Bronchial epithelial cell (primary cell): ENCODE measurements around the gene OLFML2A. TPM values are rescaled to one million over a fixed set of nuclear protein-coding genes. Genes with fewer than 3 reads are reported as not detected.

Experiments used
- DNase-seq: peaks from one replicate; pipeline ENCODE4 v3.0.0-alpha.2; 2010; ENCODE audit warnings: low read depth
- FAIRE-seq: peaks from 2 replicates; lab custom pipeline; 2011; peaks lifted over from hg19 to GRCh38; lab: Jason Lieb, UNC
- H3K27me3 ChIP-seq: 2 replicates; pipeline ENCODE4 v1.5.1; 2011; ENCODE audit warnings: low read length; ENCODE audit not compliant: control insufficient read depth, insufficient read depth
- H3K36me3 ChIP-seq: 2 replicates; pipeline ENCODE4 v1.5.1; 2011; ENCODE audit warnings: low read length; ENCODE audit not compliant: control insufficient read depth, insufficient read depth
- H3K4me3 ChIP-seq: 2 replicates; pipeline ENCODE4 v1.5.1; 2011; ENCODE audit warnings: mild to moderate bottlenecking, low read depth, low read length, control low read depth
- total RNA-seq: library from RNA; depleted of rRNA; stranded (reverse); fragments of >200 nt; gene quantifications from 2 replicates; pipeline ENCODE4 v1.2.1, GENCODE V29; 2014
- TF ChIP-seq, protein P1 (sequence below): IDR thresholded peaks from 2 replicates; pipeline ENCODE4 v1.5.1; 2011; ENCODE audit warnings: mild to moderate bottlenecking, moderate library complexity, low read length, control low read depth, inconsistent platforms; ENCODE audit not compliant: insufficient read depth, severe bottlenecking

OLFML2A gene
- total RNA-seq, 1 donor from 2014 or later: 4.5 TPM

GRCh38 chr9:124854822-124855221, 77.9 kb downstream of the OLFML2A start:
- FAIRE-seq (no peak), DNase-seq (no peak)
- no peak overlapping the region for H3K4me3 ChIP-seq
- H3K36me3 ChIP-seq: peaks cover 24% of the 10 kb centered on the region
- TF ChIP-seq, protein P1, sequence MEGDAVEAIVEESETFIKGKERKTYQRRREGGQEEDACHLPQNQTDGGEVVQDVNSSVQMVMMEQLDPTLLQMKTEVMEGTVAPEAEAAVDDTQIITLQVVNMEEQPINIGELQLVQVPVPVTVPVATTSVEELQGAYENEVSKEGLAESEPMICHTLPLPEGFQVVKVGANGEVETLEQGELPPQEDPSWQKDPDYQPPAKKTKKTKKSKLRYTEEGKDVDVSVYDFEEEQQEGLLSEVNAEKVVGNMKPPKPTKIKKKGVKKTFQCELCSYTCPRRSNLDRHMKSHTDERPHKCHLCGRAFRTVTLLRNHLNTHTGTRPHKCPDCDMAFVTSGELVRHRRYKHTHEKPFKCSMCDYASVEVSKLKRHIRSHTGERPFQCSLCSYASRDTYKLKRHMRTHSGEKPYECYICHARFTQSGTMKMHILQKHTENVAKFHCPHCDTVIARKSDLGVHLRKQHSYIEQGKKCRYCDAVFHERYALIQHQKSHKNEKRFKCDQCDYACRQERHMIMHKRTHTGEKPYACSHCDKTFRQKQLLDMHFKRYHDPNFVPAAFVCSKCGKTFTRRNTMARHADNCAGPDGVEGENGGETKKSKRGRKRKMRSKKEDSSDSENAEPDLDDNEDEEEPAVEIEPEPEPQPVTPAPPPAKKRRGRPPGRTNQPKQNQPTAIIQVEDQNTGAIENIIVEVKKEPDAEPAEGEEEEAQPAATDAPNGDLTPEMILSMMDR: no peak
- no peaks in the 10 kb centered on the region for H3K27me3 ChIP-seq

- DNase-seq: no peak
- H3K36me3 ChIP-seq: peaks cover 30% of the 10 kb centered on the region
- TF ChIP-seq, protein P1: no peak
- no peaks in the 10 kb centered on the region for H3K27me3 ChIP-seq
- H3K4me3 ChIP-seq: no peak overlapping the region
- FAIRE-seq: no peak
Observed at GRCh38 chr9:124855566-124855943, 78.6 kb downstream of the OLFML2A start.

GRCh38 chr9:124855944-124856765, 79.2 kb downstream of the OLFML2A start:
- Histone ChIP-seq H3K27me3 (no peaks in the 10 kb centered on the region), H3K4me3 (no peak overlapping the region), H3K36me3 (peaks cover 34% of the 10 kb centered on the region)
- TF ChIP-seq, protein P1: peak; percentile 50
- FAIRE-seq: no peak
- DNase-seq: no peak

GRCh38 chr9:124857533-124858162, 80.7 kb downstream of the OLFML2A start:
- TF ChIP-seq, protein P1: no peak
- no peak for FAIRE-seq
- H3K4me3 ChIP-seq: no peak overlapping the region
- no peaks in the 10 kb centered on the region for H3K27me3 ChIP-seq
- H3K36me3 ChIP-seq: peaks cover 35% of the 10 kb centered on the region
- DNase-seq: no peak

DNA sequence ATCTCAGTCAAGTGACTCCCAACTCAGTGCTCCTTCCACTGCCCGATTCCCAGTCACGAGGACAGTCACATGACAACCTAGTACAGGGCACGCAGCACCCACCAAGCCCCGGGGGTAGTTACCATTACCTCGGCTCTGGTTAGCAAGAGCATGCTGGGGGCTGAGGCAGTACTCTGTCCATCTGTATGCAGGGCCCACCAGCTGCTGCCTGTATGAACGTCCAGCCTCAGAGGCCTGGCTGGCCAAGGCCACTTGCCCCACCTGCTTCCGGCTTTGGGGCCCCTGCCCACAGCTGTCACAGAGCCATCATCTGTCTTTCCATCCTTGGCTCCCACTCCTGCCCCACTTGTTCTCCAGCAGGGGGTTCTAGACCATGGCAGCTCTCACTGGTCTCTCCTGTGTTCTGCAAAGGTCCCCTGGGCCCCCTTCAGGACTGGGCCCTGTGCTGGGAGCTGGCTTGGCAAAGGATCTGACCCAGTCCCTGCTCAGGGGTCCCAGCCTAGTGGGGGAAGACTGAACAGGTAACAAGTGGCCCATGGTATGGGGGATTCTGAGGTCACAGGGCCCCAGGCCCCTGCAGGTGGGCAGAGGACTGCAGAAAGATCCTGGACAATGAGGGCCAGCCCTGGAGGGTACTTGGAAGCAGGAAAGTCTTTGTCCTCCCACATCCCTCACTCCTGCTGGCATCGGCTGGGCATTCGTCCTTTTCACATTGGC, 81.6 kb downstream of the OLFML2A start:
- TF ChIP-seq, protein P1: peak; percentile 20
- no peak overlapping the region for H3K4me3 ChIP-seq

More for the DNA sequence above, 81.6 kb downstream of the OLFML2A start:
- no peak for DNase-seq
- H3K36me3 ChIP-seq: peaks cover 35% of the 10 kb centered on the region
- no peak for FAIRE-seq
- no peaks in the 10 kb centered on the region for H3K27me3 ChIP-seq
